Ishikawa (cell line): ENCODE results near the gene FAM168A.

Experiments used
- EP300 ChIP-seq: IDR thresholded peaks from 2 replicates; pipeline ENCODE4 v1.6.1; 2012; ENCODE audit warnings: borderline replicate concordance
- TCF12 ChIP-seq: IDR thresholded peaks from 2 replicates; pipeline ENCODE4 v1.6.1; 2012; ENCODE audit warnings: low read depth
- TEAD4 ChIP-seq: IDR thresholded peaks from 2 replicates; pipeline ENCODE4 v1.6.1; 2012
- TF ChIP-seq, protein P1 (sequence below): IDR thresholded peaks from 2 replicates; pipeline ENCODE4 v1.6.1; 2012; ENCODE audit warnings: low read depth, mild to moderate bottlenecking

DNA sequence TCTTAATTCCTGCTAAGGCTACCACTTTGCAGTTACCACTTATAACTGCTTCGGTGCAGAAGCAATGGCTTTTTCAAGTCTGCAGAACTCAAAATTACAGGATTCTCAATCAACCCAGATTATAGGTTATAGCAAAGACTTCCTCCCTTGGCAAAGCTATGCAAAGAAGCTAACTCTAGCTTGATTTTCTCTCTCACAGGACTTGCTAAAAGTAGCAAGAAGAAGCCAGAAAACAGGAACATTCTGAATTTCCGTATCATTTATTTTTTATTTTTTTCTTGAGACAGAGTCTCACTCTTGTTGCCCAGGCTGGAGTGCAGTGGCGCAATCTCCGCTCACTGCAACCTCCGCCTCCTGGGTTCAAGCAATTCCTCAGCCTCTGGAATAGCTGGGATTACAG, 37.8 kb upstream of the FAM168A start:
- no peak for TF ChIP-seq EP300
- TF ChIP-seq, protein P1, sequence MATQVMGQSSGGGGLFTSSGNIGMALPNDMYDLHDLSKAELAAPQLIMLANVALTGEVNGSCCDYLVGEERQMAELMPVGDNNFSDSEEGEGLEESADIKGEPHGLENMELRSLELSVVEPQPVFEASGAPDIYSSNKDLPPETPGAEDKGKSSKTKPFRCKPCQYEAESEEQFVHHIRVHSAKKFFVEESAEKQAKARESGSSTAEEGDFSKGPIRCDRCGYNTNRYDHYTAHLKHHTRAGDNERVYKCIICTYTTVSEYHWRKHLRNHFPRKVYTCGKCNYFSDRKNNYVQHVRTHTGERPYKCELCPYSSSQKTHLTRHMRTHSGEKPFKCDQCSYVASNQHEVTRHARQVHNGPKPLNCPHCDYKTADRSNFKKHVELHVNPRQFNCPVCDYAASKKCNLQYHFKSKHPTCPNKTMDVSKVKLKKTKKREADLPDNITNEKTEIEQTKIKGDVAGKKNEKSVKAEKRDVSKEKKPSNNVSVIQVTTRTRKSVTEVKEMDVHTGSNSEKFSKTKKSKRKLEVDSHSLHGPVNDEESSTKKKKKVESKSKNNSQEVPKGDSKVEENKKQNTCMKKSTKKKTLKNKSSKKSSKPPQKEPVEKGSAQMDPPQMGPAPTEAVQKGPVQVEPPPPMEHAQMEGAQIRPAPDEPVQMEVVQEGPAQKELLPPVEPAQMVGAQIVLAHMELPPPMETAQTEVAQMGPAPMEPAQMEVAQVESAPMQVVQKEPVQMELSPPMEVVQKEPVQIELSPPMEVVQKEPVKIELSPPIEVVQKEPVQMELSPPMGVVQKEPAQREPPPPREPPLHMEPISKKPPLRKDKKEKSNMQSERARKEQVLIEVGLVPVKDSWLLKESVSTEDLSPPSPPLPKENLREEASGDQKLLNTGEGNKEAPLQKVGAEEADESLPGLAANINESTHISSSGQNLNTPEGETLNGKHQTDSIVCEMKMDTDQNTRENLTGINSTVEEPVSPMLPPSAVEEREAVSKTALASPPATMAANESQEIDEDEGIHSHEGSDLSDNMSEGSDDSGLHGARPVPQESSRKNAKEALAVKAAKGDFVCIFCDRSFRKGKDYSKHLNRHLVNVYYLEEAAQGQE, result no peak
- TF ChIP-seq TEAD4, result no peak
- TF ChIP-seq TCF12, result no peak
